IMR-90 (cell line): ENCODE data around the gene PPOX. TPM values are rescaled to one million over a fixed set of nuclear protein-coding genes. Genes with fewer than 3 reads are reported as not detected.

Experiments
- ATAC-seq: fragments of 200-7000 bp; cut with Tn5 transposase; 2 replicates; pipeline ENCODE4 v1.9.1; 2020; ENCODE audit warnings: low read depth, mild to moderate bottlenecking, moderate library complexity
- BruUV-seq: library from RNA; stranded (reverse); fragments of 400-500 nt; replicated peaks from 2 replicates; lab custom pipeline; 2021; lab: Mats Ljungman, UMichigan
- CTCF ChIA-PET: fragments of 300-600 bp; formaldehyde crosslinking; extraction: SDS; loops from one replicate; lab custom pipeline; 2021; ENCODE audit warnings: antibody characterized with exemption; lab: Yijun Ruan, JAX
- POLR2A ChIA-PET: fragments of 300-600 bp; sonication (Branson Sonifier 250); formaldehyde crosslinking; loops from one replicate; lab custom pipeline; 2022; ENCODE audit warnings: antibody characterized with exemption; ENCODE audit not compliant: unreplicated experiment; lab: Charles Lee
- DNase-seq: peaks from one replicate; pipeline ENCODE4 v3.0.0; 2013
- H2AFZ ChIP-seq: replicated peaks from 2 replicates; pipeline ENCODE3; 2013; ENCODE audit warnings: low read length, mild to moderate bottlenecking; ENCODE audit not compliant: poor library complexity
- H2AK5ac ChIP-seq: 2 replicates; pipeline ENCODE4 v1.6.1; 2013; ENCODE audit warnings: low read depth, low read length, inconsistent platforms
- H2AK9ac ChIP-seq: replicated peaks from 2 replicates; pipeline ENCODE3; 2013; ENCODE audit warnings: mild to moderate bottlenecking, low read depth, low read length, moderate library complexity; ENCODE audit not compliant: poor library complexity
- H2BK120ac ChIP-seq: 2 replicates; pipeline ENCODE4 v1.6.1; 2013; ENCODE audit warnings: low read depth, low read length, inconsistent platforms
- H2BK15ac ChIP-seq: 3 replicates; pipeline ENCODE4 v1.6.1; 2013; ENCODE audit warnings: low read depth, low read length, inconsistent platforms
- H2BK20ac ChIP-seq: 2 replicates; pipeline ENCODE4 v1.6.1; 2013; ENCODE audit warnings: low read depth, mild to moderate bottlenecking, inconsistent platforms, low read length, moderate library complexity
- H2BK5ac ChIP-seq: 2 replicates; pipeline ENCODE4 v1.6.1; 2013; ENCODE audit warnings: mild to moderate bottlenecking, low read depth, low read length, inconsistent platforms; ENCODE audit not compliant: poor library complexity, severe bottlenecking
- H3K14ac ChIP-seq: replicated peaks from 2 replicates; pipeline ENCODE4 v1.6.1; 2013; ENCODE audit warnings: low read depth, low read length, inconsistent platforms
- H3K18ac ChIP-seq: 2 replicates; pipeline ENCODE4 v1.6.1; 2013; ENCODE audit warnings: low read depth, low read length, control low read depth
- H3K23ac ChIP-seq: 2 replicates; pipeline ENCODE4 v1.6.1; 2013; ENCODE audit warnings: low read depth, low read length, inconsistent platforms
- H3K27ac ChIP-seq: 2 replicates; pipeline ENCODE4 v1.5.1; 2013; ENCODE audit warnings: mild to moderate bottlenecking, control low read depth, low read length; ENCODE audit not compliant: insufficient read depth
- H3K27me3 ChIP-seq: 2 replicates; pipeline ENCODE4 v1.6.1; 2013; ENCODE audit warnings: low read length; ENCODE audit not compliant: control insufficient read depth, insufficient read depth
- H3K36me3 ChIP-seq: 2 replicates; pipeline ENCODE4 v1.6.1; 2013; ENCODE audit warnings: low read length, mixed read lengths; ENCODE audit not compliant: control insufficient read depth, insufficient read depth
- H3K4ac ChIP-seq: 2 replicates; pipeline ENCODE4 v1.6.1; 2013; ENCODE audit warnings: low read depth, low read length, inconsistent platforms
- H3K4me1 ChIP-seq: 2 replicates; pipeline ENCODE4 v1.6.1; 2013; ENCODE audit warnings: low read length, mixed read lengths; ENCODE audit not compliant: control insufficient read depth, insufficient read depth
- H3K4me2 ChIP-seq: 2 replicates; pipeline ENCODE4 v1.6.1; 2013; ENCODE audit warnings: low read depth, mild to moderate bottlenecking, control low read depth, low read length, moderate library complexity
- H3K4me3 ChIP-seq: 2 replicates; pipeline ENCODE4 v1.5.1; 2013; ENCODE audit warnings: low read depth, mild to moderate bottlenecking, control low read depth, low read length, moderate library complexity; ENCODE audit not compliant: insufficient read depth
- H3K56ac ChIP-seq: 2 replicates; pipeline ENCODE4 v1.6.1; 2013; ENCODE audit warnings: low read length, inconsistent platforms; ENCODE audit not compliant: insufficient read depth; ENCODE audit errors: extremely low read depth
- H3K79me1 ChIP-seq, 2 experiments: 2 replicates each; pipeline ENCODE4 v1.6.1; 2013; ENCODE audit warnings: low read length in 2 of 2, inconsistent platforms in 1 of 2, low read depth in 1 of 2
- H3K9ac ChIP-seq: 2 replicates; pipeline ENCODE4 v1.6.1; 2013; ENCODE audit warnings: low read depth, low read length, control low read depth
- H3K9me1 ChIP-seq: 2 replicates; pipeline ENCODE4 v1.6.1; 2013; ENCODE audit warnings: low read length, inconsistent platforms; ENCODE audit not compliant: insufficient read depth
- H3K9me3 ChIP-seq: 2 replicates; pipeline ENCODE4 v1.6.1; 2013; ENCODE audit warnings: low read length; ENCODE audit not compliant: control insufficient read depth, insufficient read depth
- H4K20me1 ChIP-seq: 2 replicates; pipeline ENCODE4 v1.6.1; 2013; ENCODE audit warnings: low read length, inconsistent platforms; ENCODE audit not compliant: insufficient read depth
- H4K5ac ChIP-seq: 2 replicates; pipeline ENCODE4 v1.6.1; 2013; ENCODE audit warnings: mild to moderate bottlenecking, low read depth, low read length, control low read depth
- H4K8ac ChIP-seq, 2 experiments: 2 replicates each; pipeline ENCODE4 v1.6.1; 2013; ENCODE audit warnings: low read depth in 2 of 2, low read length in 2 of 2, control low read depth in 1 of 2, inconsistent platforms in 1 of 2
- H4K91ac ChIP-seq: 2 replicates; pipeline ENCODE4 v1.6.1; 2013; ENCODE audit warnings: low read depth, low read length, inconsistent platforms; ENCODE audit not compliant: insufficient read depth
- BHLHE40 ChIP-seq: fragments of 150-350 bp; IDR thresholded peaks from 2 replicates; pipeline ENCODE4 v1.6.1; 2016; ENCODE audit warnings: mild to moderate bottlenecking, low read depth, low read length
- CEBPB ChIP-seq: IDR thresholded peaks from 2 replicates; pipeline ENCODE4 v1.6.1; 2012; ENCODE audit warnings: low read depth, low read length, improper control_type of control experiment
- CHD1 ChIP-seq: IDR thresholded peaks from 2 replicates; pipeline ENCODE4 v1.6.1; 2012; ENCODE audit warnings: low read depth, low read length, improper control_type of control experiment
- FOS ChIP-seq: fragments of 150-350 bp; IDR thresholded peaks from 2 replicates; pipeline ENCODE4 v1.6.1; 2016; ENCODE audit warnings: low read depth, low read length
- MAFK ChIP-seq: IDR thresholded peaks from 2 replicates; pipeline ENCODE4 v1.6.1; 2012; ENCODE audit warnings: low read depth, low read length, improper control_type of control experiment
- MAZ ChIP-seq: IDR thresholded peaks from 2 replicates; pipeline ENCODE4 v1.6.1; 2012; ENCODE audit warnings: low read depth, mild to moderate bottlenecking, low read length, improper control_type of control experiment, moderate library complexity, borderline replicate concordance
- MXI1 ChIP-seq: IDR thresholded peaks from 2 replicates; pipeline ENCODE4 v1.6.1; 2012; ENCODE audit warnings: low read depth, mild to moderate bottlenecking, low read length, moderate library complexity, borderline replicate concordance
- NFE2L2 ChIP-seq: fragments of 150-350 bp; IDR thresholded peaks from 2 replicates; pipeline ENCODE4 v1.6.1; 2016; ENCODE audit warnings: low read depth, mild to moderate bottlenecking, low read length
- POLR2A ChIP-seq: IDR thresholded peaks from 2 replicates; pipeline ENCODE4 v1.6.1; 2012; ENCODE audit warnings: mild to moderate bottlenecking, low read depth, low read length
- RAD21 ChIP-seq: IDR thresholded peaks from 2 replicates; pipeline ENCODE4 v1.6.1; 2012; ENCODE audit warnings: low read length, improper control_type of control experiment
- RCOR1 ChIP-seq: IDR thresholded peaks from 2 replicates; pipeline ENCODE4 v1.6.1; 2012; ENCODE audit warnings: mild to moderate bottlenecking, low read length, improper control_type of control experiment; ENCODE audit not compliant: insufficient replicate concordance
- RFX5 ChIP-seq: IDR thresholded peaks from 2 replicates; pipeline ENCODE4 v1.8.0; 2012; ENCODE audit warnings: low read depth, mild to moderate bottlenecking, low read length, moderate library complexity
- SMC3 ChIP-seq: fragments of 150-350 bp; IDR thresholded peaks from 2 replicates; pipeline ENCODE4 v1.6.1; 2016; ENCODE audit warnings: low read depth, mild to moderate bottlenecking, antibody characterized with exemption, low read length, moderate library complexity
- WGBS, 2 experiments: methylation state at CpG; one replicate each; pipeline versions ENCODE4 v1.1.5 to v1.1.7; 2013; ENCODE audit warnings: missing lambda C conversion rate in 2 of 2; ENCODE audit not compliant: insufficient read length in 1 of 2; ENCODE audit errors: extremely low coverage in 2 of 2; 5-methylcytosine and 5-hydroxymethylcytosine counted together
- dilution Hi-C: fragments of 300-500 bp; cut with HindIII; formaldehyde crosslinking; loops from one replicate; pipeline ENCODE4 v1.14.3; 2018; ENCODE audit warnings: low sequenced_read_pairs; ENCODE audit not compliant: unreplicated experiment
- in situ Hi-C: fragments of 300-500 bp; cut with MboI; formaldehyde crosslinking; loops from 3 replicates; pipeline ENCODE4 v1.14.3; 2019; ENCODE audit warnings: low sequenced_read_pairs, inconsistent platforms, mixed read lengths
- intact Hi-C: fragments of 100-400 bp; cut with micrococcal nuclease; formaldehyde crosslinking; loops from 2 replicates; pipeline ENCODE4 v1.10.0; 2022
- polyA plus RNA-seq, 3 experiments: library from polyadenylated mRNA; depleted of rRNA; stranded (reverse); fragments of >200 nt; gene quantifications; 2 replicates each; pipeline ENCODE4 v1.2.3, GENCODE V29; 2012; ENCODE audit warnings: low replicate concordance in 1 of 3
- total RNA-seq: library from RNA; depleted of rRNA; stranded (reverse); fragments of >200 nt; gene quantifications from 2 replicates; pipeline ENCODE4 v1.2.3, GENCODE V29; 2012
- TF ChIP-seq, protein P1 (sequence below): fragments of 150-350 bp; IDR thresholded peaks from 2 replicates; pipeline ENCODE4 v1.6.1; 2016; ENCODE audit warnings: low read depth, mild to moderate bottlenecking, low read length, moderate library complexity, borderline replicate concordance
- TF ChIP-seq, protein P2 (sequence below): conservative IDR thresholded peaks from 2 replicates; pipeline ENCODE4 v1.5.1; 2012; ENCODE audit warnings: mild to moderate bottlenecking, low read depth, low read length, improper control_type of control experiment
- TF ChIP-seq, protein P3 (sequence below): fragments of 150-350 bp; IDR thresholded peaks from 2 replicates; pipeline ENCODE4 v1.6.1; 2017; ENCODE audit warnings: mild to moderate bottlenecking, antibody characterized with exemption, low read length, low read depth

The PPOX gene
- total and polyA plus RNA-seq, 2 of the 4 experiments (the other 2 are of a cell fraction) = 6.1 to 14.3 TPM

DNA sequence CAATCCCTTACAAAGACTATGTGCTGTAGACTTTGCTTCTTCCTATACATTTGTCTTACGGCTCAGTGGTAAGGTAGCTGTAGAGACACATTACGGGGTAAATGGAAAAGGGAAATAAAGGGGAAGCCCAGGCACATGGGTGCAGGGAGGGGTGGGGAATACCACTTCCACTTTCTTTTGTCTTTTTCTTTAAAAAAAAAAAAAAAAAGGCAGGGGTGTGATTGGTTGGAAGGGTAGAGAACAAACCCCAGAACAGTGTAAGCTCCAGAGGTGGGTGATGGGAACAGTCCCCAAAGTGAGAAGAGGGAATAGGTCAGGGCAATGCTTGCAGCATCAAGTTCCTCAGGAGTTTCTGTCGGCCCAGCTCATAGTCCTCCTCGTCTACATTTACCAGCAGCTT lies 44.4 kb upstream of the PPOX start:
- BruUV-seq = no TSS peak
- Histone ChIP-seq H2BK120ac (no peak overlapping the region), H4K20me1 (peaks cover 30% of the 10 kb centered on the region), H2BK5ac (no peak overlapping the region), H3K14ac (no peak overlapping the region), H3K56ac (no peak overlapping the region), H3K36me3 (peaks cover 51% of the 10 kb centered on the region), H3K9me1 (peaks cover 20% of the 10 kb centered on the region), H3K4me1 (peaks cover 15% of the 10 kb centered on the region), H3K4me2 (no peak overlapping the region), H3K9me3 (no peaks in the 10 kb centered on the region; the same call in 1 of the 2 replicates), H3K18ac (no peak overlapping the region), H3K9ac (no peak overlapping the region), H2AFZ (no peak overlapping the region), H3K79me1 (peaks cover 41 to 74% of the 10 kb centered on the region in 2 experiments), H4K8ac (no peak overlapping the region), H2AK5ac (no peak overlapping the region), H3K4ac (no peak overlapping the region), H2BK15ac (no peak overlapping the region), H2BK20ac (no peak overlapping the region), H4K5ac (no peak overlapping the region), H2AK9ac (no peak overlapping the region), H4K91ac (no peak overlapping the region), H3K23ac (no peak overlapping the region), H3K4me3 (no peak overlapping the region), H3K27ac (no peak overlapping the region), H3K27me3 (no peaks in the 10 kb centered on the region)
- TF ChIP-seq MAZ = no peak
- no peak for TF ChIP-seq CHD1
- TF ChIP-seq NFE2L2 = no peak
- TF ChIP-seq CEBPB = no peak
- TF ChIP-seq MAFK = no peak
- TF ChIP-seq, protein P1, sequence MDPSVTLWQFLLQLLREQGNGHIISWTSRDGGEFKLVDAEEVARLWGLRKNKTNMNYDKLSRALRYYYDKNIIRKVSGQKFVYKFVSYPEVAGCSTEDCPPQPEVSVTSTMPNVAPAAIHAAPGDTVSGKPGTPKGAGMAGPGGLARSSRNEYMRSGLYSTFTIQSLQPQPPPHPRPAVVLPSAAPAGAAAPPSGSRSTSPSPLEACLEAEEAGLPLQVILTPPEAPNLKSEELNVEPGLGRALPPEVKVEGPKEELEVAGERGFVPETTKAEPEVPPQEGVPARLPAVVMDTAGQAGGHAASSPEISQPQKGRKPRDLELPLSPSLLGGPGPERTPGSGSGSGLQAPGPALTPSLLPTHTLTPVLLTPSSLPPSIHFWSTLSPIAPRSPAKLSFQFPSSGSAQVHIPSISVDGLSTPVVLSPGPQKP = no peak
- no peak for TF ChIP-seq BHLHE40
- no peak for TF ChIP-seq RAD21
- TF ChIP-seq RFX5 = no peak
- TF ChIP-seq FOS = no peak
- TF ChIP-seq, protein P2, sequence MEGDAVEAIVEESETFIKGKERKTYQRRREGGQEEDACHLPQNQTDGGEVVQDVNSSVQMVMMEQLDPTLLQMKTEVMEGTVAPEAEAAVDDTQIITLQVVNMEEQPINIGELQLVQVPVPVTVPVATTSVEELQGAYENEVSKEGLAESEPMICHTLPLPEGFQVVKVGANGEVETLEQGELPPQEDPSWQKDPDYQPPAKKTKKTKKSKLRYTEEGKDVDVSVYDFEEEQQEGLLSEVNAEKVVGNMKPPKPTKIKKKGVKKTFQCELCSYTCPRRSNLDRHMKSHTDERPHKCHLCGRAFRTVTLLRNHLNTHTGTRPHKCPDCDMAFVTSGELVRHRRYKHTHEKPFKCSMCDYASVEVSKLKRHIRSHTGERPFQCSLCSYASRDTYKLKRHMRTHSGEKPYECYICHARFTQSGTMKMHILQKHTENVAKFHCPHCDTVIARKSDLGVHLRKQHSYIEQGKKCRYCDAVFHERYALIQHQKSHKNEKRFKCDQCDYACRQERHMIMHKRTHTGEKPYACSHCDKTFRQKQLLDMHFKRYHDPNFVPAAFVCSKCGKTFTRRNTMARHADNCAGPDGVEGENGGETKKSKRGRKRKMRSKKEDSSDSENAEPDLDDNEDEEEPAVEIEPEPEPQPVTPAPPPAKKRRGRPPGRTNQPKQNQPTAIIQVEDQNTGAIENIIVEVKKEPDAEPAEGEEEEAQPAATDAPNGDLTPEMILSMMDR = no peak
- no peak for TF ChIP-seq POLR2A
- TF ChIP-seq SMC3 = no peak
- TF ChIP-seq MXI1 = no peak
- no peak for TF ChIP-seq RCOR1
- TF ChIP-seq, protein P3, sequence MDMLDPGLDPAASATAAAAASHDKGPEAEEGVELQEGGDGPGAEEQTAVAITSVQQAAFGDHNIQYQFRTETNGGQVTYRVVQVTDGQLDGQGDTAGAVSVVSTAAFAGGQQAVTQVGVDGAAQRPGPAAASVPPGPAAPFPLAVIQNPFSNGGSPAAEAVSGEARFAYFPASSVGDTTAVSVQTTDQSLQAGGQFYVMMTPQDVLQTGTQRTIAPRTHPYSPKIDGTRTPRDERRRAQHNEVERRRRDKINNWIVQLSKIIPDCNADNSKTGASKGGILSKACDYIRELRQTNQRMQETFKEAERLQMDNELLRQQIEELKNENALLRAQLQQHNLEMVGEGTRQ = no peak
- DNase-seq = no peak
- ChIA-PET POLR2A (no interaction called here), CTCF (interaction anchor here (0.6 kb wide), 1 partner anchor 50 kb away, joined by 3 read pairs; no protein-coding TSS in a partner anchor)
- no CpG with 5 or more reads among the region's 4 CpGs for WGBS, 2 experiments
- intact Hi-C loops (no loop called here), dilution Hi-C loops (no loop called here), in situ Hi-C loops (no loop called here)
- no peak for ATAC-seq
